ENCODE data around the gene RNF157. TPM values are rescaled to one million over a fixed set of nuclear protein-coding genes. Genes with fewer than 3 reads are reported as not detected.

RNF157 gene
- total RNA-seq, 4 donors from 2014 or later, result 8.4 to 23.5 (median 17.4) TPM

- ATAC-seq (ENCODE audit: low FRiP score), result no peak
- TF ChIP-seq, protein P1, sequence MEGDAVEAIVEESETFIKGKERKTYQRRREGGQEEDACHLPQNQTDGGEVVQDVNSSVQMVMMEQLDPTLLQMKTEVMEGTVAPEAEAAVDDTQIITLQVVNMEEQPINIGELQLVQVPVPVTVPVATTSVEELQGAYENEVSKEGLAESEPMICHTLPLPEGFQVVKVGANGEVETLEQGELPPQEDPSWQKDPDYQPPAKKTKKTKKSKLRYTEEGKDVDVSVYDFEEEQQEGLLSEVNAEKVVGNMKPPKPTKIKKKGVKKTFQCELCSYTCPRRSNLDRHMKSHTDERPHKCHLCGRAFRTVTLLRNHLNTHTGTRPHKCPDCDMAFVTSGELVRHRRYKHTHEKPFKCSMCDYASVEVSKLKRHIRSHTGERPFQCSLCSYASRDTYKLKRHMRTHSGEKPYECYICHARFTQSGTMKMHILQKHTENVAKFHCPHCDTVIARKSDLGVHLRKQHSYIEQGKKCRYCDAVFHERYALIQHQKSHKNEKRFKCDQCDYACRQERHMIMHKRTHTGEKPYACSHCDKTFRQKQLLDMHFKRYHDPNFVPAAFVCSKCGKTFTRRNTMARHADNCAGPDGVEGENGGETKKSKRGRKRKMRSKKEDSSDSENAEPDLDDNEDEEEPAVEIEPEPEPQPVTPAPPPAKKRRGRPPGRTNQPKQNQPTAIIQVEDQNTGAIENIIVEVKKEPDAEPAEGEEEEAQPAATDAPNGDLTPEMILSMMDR (IDR thresholded peaks at IDR 0.05), result no peak
- no peak for DNase-seq (ENCODE audit: low spot score)
Measured at GRCh38 chr17:76107509-76107908, 132.8 kb downstream of the RNF157 start.

- ATAC-seq (ENCODE audit: low FRiP score), result no peak
- DNase-seq (ENCODE audit: low spot score), result no peak
- TF ChIP-seq, protein P1 (IDR thresholded peaks at IDR 0.05), result no peak
Measured at GRCh38 chr17:76106703-76107102, 133.6 kb downstream of the RNF157 start.

GRCh38 chr17:76104896-76105231, 135.4 kb downstream of the RNF157 start:
- ATAC-seq (ENCODE audit: low FRiP score) (no peak), DNase-seq (ENCODE audit: low spot score) (no peak)
- TF ChIP-seq, protein P1 (IDR thresholded peaks at IDR 0.05), result no peak

DNA sequence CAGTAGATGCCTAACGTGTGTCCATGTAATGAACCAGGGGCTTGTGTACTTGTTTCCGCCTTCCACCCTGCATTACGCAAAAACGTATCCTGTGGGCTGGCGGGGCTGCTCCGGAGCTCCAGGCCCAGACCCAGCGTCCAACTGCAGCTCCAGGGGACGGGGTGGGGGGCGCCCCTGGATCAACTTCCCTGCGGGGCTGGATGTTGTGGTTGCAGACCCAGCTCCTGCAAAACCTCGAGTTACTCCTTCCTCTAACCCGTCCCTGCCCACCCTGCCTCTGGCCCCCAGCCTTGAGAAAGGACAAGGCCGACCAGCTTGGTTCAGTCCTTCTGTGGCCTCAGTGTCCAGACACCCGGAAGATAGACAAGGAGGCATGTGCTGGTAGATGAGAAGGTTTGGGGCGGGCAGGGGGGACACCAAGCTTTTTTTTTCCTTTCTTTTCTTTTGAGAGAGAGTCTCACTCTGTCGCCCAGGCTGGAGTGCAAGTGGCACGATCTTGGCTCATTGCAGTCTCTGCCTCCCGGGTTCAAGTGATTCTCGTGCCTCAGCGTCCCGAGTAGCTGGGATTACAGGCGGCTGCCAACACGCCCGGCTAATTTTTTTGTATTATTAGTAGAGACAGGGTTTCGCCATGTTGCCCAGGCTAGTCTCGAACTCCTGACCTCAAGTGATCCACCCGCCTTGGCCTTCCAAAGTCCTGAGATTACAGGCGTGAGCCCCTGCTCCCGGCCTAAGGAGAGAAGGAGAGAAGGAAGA, 136.0 kb downstream of the RNF157 start:
- DNase-seq (ENCODE audit: low spot score) (no peak), ATAC-seq (ENCODE audit: low FRiP score) (no peak)

DNA sequence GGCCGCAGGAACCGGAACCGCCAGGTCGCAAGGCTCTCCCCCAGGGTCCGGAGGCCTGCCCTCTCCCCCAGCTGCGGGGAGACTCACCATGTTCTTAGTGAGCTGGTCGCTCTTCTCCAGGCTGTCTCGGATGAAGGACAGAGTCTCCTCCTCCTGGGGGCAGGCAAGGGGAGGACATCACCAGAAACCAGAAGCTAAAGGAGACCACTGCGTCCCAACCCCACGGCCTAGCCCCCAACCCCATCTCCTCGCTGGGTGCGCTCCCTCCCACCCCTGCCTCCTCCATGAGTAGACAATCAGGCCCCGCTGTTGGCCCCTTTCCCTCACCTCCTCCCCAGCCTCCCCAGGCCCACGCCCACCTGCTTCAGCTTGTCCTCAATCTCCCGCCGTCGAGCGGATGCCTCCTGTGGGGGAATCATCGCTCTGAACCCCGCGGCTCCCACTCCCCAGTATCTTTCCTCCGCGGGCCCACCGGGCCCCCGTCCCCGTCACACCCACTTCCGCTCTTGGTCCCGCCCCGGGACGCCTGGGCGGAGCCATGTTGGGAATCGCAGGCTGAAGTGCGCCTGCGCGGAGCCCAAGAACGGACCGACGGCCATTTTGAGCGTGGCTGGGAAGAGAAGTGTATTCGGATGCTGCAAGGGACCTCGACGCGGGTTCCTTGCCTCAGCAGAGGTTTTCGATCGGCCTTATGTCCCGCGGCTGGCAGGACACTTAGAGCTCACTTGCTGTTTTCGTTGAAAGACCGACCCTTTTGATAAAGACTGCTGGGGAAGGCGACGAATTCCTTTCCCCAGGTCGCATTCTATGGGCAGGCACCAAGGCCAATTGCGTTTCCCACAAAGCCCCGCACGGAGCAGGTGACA, 136.8 kb downstream of the RNF157 start, which contains the start of gene EXOC7:
Gene EXOC7 (minus strand): TSS at position 514 of the 866 bp plus-strand sequence. CDS start 95 bp downstream, at position 419.
- TF ChIP-seq, protein P1 (IDR thresholded peaks at IDR 0.05), result no peak
- DNase-seq (ENCODE audit: low spot score) (peak; percentile 77), ATAC-seq (ENCODE audit: low FRiP score) (peak; percentile 89)

More for the DNA sequence above, 136.0 kb downstream of the RNF157 start:
- TF ChIP-seq, protein P1 (IDR thresholded peaks at IDR 0.05), result no peak

DNA sequence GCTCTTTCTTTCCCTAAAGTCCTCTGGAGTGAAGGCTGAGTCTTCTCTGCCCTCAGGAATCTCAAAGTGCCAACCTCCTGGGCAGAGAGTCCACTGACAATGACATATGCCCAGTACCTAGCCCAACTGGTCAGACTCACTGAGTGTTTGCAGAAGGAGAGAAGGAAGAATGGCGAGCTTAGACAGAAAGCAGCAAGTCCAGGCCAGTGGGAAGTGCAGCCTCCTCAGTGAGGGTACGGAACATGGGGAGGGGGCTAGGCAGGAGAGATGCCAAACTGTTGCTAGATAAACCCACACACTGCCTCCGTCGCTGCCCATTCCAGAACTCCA, 137.4 kb downstream of the RNF157 start:
- TF ChIP-seq, protein P1 (IDR thresholded peaks at IDR 0.05), result no peak
- no peak for DNase-seq (ENCODE audit: low spot score)
- ATAC-seq (ENCODE audit: low FRiP score), result peak; percentile 8

Measured in omental fat pad (tissue), 4 donors.